GM21390 (cell line): ENCODE results near the gene NUBPL.
"Not testable (repeated sequence)": the region's sequence is repeated elsewhere in the genome, so short reads cannot be mapped to it uniquely, and the experiment has no call there.

Source experiments
- ATAC-seq: cut with Tn5 transposase; IDR thresholded peaks from one replicate; pipeline ENCODE4 v1.9.1; 2021; ENCODE audit not compliant: unreplicated experiment

Gene NUBPL

GRCh38 chr14:31578266-31578665 is 17.1 kb downstream of the NUBPL start:
- no peak for ATAC-seq

- ATAC-seq, result no peak
These were observed 17.7 kb downstream of the NUBPL start for GRCh38 chr14:31578792-31579501.

GRCh38 chr14:31580234-31580633 is 19.0 kb downstream of the NUBPL start:
- no peak for ATAC-seq

- ATAC-seq, result no peak
These were observed 21.1 kb downstream of the NUBPL start for GRCh38 chr14:31582286-31582691.

- no peak for ATAC-seq
These were observed 21.7 kb downstream of the NUBPL start for GRCh38 chr14:31582836-31583452.

GRCh38 chr14:31590206-31590605 is 29.0 kb downstream of the NUBPL start:
- ATAC-seq, result no peak

GRCh38 chr14:31592122-31592521 is 30.9 kb downstream of the NUBPL start:
- no peak for ATAC-seq

GRCh38 chr14:31592631-31593030 is 31.4 kb downstream of the NUBPL start:
- no peak for ATAC-seq

- ATAC-seq, result no peak
These were observed 35.3 kb downstream of the NUBPL start for GRCh38 chr14:31596342-31597095.

GRCh38 chr14:31605702-31606101 is 44.5 kb downstream of the NUBPL start:
- no peak for ATAC-seq

- ATAC-seq, result no peak
These were observed 50.7 kb downstream of the NUBPL start for GRCh38 chr14:31611778-31612433.

GRCh38 chr14:31613188-31613587 is 52.0 kb downstream of the NUBPL start:
- no peak for ATAC-seq

- ATAC-seq, result not testable (repeated sequence)
These were observed 57.7 kb downstream of the NUBPL start for GRCh38 chr14:31618884-31619283.

- ATAC-seq, result no peak
These were observed 58.2 kb downstream of the NUBPL start for GRCh38 chr14:31619440-31619839.

GRCh38 chr14:31620898-31621297 is 59.7 kb downstream of the NUBPL start:
- not testable (repeated sequence) for ATAC-seq

- no peak for ATAC-seq
These were observed 60.9 kb downstream of the NUBPL start for GRCh38 chr14:31622060-31622459.

- ATAC-seq, result not testable (repeated sequence)
These were observed 91.7 kb downstream of the NUBPL start for GRCh38 chr14:31652900-31653299.

- no peak for ATAC-seq
These were observed 96.7 kb downstream of the NUBPL start for GRCh38 chr14:31657917-31658316.

GRCh38 chr14:31659278-31659677 is 98.1 kb downstream of the NUBPL start:
- ATAC-seq, result no peak

- ATAC-seq, result no peak
These were observed 99.0 kb downstream of the NUBPL start for GRCh38 chr14:31660191-31660590.

- no peak for ATAC-seq
These were observed 99.5 kb downstream of the NUBPL start for GRCh38 chr14:31660728-31661127.
